H1 (cell line): ENCODE data around the gene OLFML2B. TPM values are rescaled to one million over a fixed set of nuclear protein-coding genes. Genes with fewer than 3 reads are reported as not detected.

ENCODE experiments used
- polyA plus RNA-seq, 7 experiments: library from polyadenylated mRNA; depleted of rRNA in 3 of 7; stranded (reverse) in 5 of 7; unstranded in 2 of 7; fragments of >200 nt in 5 of 7; fragments of 200-250 nt in 2 of 7; gene quantifications; 1 replicate in 5 of 7; 2 replicates in 1 of 7; 4 replicates in 1 of 7; pipeline versions ENCODE4 v1.2.1 to v1.2.3, GENCODE V29; 2011 to 2013; ENCODE audit warnings: missing spikeins in 2 of 7, mixed read lengths in 2 of 7
- total RNA-seq: library from RNA; stranded (reverse); fragmentation: NEBNext Ultra II Directional; extraction: Animal tissue kit (Norgen Biotek cat#: 25700); gene quantifications from 2 replicates; pipeline ENCODE4 v1.2.1, GENCODE V29; 2021
- TF ChIP-seq, protein P1 (sequence below): fragments of 300-600 bp; sonication (generic); IDR thresholded peaks from 2 replicates; pipeline ENCODE4 v1.7.1; 2012; ENCODE audit warnings: low read length, moderate library complexity, mild to moderate bottlenecking, inconsistent platforms; ENCODE audit not compliant: insufficient replicate concordance

Gene OLFML2B
- total and polyA plus RNA-seq, 2 of the 8 experiments (the other 6 are each of a cell fraction or from before 2014, with no cell fraction given): 6.5 to 10.4 TPM

DNA sequence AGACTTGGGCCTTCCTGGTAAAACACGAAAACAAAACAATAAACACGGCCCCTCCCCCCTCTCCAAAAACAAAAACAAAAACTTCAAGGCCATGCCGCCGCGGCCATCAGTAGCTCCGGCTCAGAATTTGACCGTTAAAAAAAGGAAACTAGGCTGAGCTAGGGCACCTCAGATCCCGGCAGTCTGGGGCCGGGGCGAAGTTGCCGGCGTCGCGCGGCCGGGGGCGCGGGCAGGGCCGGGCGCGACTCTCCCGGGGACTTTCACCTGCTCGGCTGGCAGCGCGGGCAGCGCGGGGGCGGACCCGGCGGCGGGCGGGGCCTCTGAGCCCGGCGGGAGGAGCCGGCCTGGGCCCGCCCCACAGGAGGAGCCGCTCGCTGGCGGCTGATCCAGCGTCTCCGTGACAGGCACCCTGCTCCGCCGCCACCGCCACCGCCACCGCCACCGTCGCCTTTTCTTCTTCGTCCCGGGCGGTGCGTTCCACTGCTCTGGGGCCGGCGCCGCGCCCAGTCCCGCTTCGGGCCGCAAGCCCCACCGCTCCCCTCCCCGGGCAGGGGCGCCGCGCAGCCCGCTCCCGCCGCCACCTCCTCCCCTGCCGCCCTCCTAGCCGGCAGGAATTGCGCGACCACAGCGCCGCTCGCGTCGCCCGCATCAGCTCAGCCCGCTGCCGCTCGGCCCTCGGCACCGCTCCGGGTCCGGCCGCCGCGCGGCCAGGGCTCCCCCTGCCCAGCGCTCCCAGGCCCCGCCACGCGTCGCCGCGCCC, 45.8 kb upstream of the OLFML2B start, which contains the start of gene NOS1AP (continued):
- TF ChIP-seq, protein P1, sequence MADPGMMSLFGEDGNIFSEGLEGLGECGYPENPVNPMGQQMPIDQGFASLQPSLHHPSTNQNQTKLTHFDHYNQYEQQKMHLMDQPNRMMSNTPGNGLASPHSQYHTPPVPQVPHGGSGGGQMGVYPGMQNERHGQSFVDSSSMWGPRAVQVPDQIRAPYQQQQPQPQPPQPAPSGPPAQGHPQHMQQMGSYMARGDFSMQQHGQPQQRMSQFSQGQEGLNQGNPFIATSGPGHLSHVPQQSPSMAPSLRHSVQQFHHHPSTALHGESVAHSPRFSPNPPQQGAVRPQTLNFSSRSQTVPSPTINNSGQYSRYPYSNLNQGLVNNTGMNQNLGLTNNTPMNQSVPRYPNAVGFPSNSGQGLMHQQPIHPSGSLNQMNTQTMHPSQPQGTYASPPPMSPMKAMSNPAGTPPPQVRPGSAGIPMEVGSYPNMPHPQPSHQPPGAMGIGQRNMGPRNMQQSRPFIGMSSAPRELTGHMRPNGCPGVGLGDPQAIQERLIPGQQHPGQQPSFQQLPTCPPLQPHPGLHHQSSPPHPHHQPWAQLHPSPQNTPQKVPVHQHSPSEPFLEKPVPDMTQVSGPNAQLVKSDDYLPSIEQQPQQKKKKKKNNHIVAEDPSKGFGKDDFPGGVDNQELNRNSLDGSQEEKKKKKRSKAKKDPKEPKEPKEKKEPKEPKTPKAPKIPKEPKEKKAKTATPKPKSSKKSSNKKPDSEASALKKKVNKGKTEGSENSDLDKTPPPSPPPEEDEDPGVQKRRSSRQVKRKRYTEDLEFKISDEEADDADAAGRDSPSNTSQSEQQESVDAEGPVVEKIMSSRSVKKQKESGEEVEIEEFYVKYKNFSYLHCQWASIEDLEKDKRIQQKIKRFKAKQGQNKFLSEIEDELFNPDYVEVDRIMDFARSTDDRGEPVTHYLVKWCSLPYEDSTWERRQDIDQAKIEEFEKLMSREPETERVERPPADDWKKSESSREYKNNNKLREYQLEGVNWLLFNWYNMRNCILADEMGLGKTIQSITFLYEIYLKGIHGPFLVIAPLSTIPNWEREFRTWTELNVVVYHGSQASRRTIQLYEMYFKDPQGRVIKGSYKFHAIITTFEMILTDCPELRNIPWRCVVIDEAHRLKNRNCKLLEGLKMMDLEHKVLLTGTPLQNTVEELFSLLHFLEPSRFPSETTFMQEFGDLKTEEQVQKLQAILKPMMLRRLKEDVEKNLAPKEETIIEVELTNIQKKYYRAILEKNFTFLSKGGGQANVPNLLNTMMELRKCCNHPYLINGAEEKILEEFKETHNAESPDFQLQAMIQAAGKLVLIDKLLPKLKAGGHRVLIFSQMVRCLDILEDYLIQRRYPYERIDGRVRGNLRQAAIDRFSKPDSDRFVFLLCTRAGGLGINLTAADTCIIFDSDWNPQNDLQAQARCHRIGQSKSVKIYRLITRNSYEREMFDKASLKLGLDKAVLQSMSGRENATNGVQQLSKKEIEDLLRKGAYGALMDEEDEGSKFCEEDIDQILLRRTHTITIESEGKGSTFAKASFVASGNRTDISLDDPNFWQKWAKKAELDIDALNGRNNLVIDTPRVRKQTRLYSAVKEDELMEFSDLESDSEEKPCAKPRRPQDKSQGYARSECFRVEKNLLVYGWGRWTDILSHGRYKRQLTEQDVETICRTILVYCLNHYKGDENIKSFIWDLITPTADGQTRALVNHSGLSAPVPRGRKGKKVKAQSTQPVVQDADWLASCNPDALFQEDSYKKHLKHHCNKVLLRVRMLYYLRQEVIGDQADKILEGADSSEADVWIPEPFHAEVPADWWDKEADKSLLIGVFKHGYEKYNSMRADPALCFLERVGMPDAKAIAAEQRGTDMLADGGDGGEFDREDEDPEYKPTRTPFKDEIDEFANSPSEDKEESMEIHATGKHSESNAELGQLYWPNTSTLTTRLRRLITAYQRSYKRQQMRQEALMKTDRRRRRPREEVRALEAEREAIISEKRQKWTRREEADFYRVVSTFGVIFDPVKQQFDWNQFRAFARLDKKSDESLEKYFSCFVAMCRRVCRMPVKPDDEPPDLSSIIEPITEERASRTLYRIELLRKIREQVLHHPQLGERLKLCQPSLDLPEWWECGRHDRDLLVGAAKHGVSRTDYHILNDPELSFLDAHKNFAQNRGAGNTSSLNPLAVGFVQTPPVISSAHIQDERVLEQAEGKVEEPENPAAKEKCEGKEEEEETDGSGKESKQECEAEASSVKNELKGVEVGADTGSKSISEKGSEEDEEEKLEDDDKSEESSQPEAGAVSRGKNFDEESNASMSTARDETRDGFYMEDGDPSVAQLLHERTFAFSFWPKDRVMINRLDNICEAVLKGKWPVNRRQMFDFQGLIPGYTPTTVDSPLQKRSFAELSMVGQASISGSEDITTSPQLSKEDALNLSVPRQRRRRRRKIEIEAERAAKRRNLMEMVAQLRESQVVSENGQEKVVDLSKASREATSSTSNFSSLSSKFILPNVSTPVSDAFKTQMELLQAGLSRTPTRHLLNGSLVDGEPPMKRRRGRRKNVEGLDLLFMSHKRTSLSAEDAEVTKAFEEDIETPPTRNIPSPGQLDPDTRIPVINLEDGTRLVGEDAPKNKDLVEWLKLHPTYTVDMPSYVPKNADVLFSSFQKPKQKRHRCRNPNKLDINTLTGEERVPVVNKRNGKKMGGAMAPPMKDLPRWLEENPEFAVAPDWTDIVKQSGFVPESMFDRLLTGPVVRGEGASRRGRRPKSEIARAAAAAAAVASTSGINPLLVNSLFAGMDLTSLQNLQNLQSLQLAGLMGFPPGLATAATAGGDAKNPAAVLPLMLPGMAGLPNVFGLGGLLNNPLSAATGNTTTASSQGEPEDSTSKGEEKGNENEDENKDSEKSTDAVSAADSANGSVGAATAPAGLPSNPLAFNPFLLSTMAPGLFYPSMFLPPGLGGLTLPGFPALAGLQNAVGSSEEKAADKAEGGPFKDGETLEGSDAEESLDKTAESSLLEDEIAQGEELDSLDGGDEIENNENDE: no peak
